HG02678 (cell line): Measurements from ENCODE around the gene CCRL2.

Experiments
- ATAC-seq: cut with Tn5 transposase; IDR thresholded peaks from one replicate; pipeline ENCODE4 v1.9.1; 2021; ENCODE audit warnings: mild to moderate bottlenecking, moderate library complexity; ENCODE audit not compliant: unreplicated experiment

The CCRL2 gene, protein sequence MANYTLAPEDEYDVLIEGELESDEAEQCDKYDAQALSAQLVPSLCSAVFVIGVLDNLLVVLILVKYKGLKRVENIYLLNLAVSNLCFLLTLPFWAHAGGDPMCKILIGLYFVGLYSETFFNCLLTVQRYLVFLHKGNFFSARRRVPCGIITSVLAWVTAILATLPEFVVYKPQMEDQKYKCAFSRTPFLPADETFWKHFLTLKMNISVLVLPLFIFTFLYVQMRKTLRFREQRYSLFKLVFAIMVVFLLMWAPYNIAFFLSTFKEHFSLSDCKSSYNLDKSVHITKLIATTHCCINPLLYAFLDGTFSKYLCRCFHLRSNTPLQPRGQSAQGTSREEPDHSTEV

DNA sequence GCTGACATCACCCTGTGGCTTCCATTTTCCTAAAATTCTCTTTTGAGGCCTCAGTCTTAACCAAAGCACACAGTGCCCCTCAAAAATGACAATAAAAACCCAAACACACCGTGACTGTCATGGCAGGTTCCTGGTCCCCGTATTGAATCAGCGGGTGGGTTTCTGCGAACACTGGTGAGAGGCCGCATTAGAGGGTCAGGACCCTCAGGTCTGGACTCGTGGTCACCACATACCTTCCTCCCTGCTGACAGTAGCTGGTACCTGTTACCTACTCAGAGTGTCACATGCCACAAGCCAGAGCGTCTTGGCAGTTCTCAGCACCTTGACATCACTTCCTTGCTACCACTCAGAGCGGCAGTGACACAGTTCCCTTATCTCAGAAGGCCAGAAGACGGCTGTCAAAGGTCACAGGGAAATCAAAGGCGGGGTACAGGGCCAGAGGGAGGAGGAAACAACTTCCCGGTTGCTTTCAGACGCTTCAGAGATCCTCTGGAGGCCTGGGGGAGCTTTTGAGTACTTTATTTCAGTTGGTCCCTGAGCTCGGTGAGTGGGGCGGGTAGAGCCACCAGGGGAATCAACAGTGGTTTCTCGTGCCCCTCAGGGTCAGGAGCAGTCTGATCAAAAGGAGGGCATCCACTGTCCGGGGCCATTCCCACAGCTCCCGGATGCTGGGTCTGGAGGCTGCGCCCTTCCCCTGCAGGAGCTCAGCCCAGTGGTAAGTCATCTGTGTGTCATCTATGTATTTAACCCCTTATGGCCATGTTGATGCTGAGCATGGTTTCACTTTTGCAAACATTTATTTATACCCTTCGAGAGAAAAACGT, at the start of gene CCRL2, which contains the start of gene CCR5AS:
Gene CCRL2 (plus strand): TSS at position 472 of the 824 bp plus-strand sequence. CDS start 821 bp downstream, outside the sequence.
Gene CCR5AS (minus strand): TSS at position 279 of the 824 bp plus-strand sequence.
- no peak for ATAC-seq

- ATAC-seq, result no peak
Measured at GRCh38 chr3:46358466-46358865, 48.6 kb upstream of the CCRL2 start.

GRCh38 chr3:46359733-46360493, 47.1 kb upstream of the CCRL2 start:
- ATAC-seq, result no peak

- ATAC-seq, result no peak
Measured at GRCh38 chr3:46360907-46361306, 46.2 kb upstream of the CCRL2 start.

DNA sequence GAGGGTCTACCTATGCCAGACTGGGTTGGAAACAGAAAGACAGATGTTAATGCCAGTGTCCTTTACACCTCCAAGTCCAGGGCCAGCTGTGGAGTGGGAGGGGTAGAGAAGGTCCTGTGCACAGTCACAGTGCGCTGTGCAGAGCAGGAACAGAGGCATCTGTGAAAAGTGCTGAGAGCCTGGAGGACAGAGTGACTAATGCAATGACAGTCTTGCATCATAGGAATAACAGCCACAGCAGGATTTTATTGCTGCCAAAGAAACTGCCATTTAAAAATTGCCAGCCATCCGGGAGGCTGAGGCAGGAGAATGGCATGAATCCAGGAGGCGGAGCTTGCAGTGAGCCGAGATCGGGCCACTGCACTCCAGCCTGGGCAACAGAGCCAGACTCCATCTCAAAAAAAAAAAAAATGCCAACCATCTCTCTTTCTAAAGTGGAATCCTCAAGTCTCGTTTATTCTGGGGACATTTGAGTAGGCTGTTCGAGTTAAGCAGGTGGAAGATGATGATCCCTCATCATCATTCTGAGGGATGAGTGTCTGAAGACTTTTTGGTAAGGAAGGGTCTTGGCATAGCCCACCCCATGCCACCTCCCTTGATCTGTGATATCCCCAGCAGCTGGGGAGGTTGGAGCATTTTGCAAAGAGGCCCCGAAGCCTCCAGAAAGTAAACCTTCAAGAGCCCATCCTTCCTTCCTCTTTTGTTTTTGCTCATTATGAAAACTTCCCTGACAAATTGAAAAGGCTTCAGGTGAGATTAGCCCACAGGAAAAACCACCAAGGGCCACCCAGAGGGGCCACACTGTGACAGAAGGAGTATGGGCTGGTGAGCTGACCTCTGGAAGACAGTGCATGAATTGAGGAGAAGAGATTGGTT, 45.4 kb upstream of the CCRL2 start:
- ATAC-seq, result no peak

DNA sequence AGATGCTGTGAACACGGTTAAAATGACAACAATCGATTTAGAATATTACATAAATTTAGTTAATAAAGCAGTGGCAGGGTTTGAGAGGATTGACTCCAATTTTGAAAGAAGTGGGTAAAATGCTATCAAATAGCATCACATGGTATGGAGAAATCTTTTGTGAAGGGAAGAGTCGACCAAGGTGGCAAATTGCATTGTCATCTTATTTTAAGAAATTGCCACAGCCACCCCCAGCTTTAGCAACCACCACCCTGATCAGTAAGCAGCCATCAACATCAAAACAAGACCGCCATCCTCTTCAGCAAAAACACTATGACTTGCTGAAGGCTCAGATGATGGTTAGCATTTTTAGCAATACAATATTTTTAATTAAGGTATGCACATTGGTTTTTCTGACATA, 42.0 kb upstream of the CCRL2 start:
- no peak for ATAC-seq

DNA sequence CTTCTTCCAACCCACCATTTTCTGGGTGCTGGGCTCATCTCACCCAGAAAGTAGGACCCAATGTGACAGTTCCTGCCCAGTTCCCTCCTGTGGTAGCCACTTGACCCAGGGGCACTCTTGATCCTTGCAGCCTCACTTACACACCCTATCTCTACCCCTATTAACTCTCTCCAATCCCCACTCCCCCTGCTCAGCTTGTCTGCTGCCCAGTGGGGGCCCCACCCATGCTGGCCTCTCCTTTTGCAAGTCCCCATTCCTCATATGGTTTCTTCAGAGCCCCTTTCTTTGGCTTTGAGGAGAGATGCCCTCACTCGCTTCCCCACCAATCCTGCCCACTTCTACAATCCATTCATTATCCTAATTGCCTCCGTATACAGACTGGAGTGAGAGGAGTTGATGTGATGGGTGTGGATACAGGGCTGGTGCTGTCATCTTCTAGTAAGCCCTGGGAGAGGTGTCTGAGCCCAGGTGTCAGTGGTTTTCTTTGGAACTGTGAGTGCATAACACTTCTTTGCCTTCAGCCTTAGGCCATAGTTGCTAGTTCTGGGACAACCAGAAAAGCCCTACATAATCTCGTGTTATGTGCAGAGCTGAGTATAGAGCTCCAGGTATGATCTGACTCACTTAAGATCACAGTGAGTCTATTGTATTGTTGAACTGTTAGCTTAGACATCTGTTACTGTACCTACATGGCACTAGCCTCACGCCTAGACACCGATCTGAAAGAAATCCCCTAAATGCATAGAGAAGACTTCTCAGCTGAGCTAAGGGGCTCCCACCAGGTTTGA, 41.1 kb upstream of the CCRL2 start:
- ATAC-seq, result no peak

DNA sequence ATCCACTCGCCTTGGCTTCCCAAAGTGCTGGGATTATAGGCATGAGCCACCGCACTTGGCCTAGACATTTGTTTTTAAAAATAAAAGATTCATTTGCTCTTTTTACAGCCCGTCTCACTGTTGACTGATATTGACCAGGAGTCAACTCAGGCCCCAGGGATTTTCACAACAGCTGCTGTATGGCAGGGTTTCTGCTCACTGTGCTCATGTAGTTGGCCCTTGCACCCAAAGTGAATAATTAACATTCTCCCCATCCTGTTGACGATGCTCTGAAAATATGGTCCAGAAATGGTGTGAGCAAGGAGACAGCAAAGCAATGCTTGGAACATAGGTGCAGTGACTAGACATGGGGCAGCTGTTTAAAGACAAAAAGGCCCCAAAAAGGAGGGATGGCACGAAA, 39.2 kb upstream of the CCRL2 start:
- ATAC-seq, result no peak

GRCh38 chr3:46368569-46368968, 38.5 kb upstream of the CCRL2 start:
- ATAC-seq, result peak; percentile 63

- no peak for ATAC-seq
Measured at GRCh38 chr3:46369151-46369550, 37.9 kb upstream of the CCRL2 start.

DNA sequence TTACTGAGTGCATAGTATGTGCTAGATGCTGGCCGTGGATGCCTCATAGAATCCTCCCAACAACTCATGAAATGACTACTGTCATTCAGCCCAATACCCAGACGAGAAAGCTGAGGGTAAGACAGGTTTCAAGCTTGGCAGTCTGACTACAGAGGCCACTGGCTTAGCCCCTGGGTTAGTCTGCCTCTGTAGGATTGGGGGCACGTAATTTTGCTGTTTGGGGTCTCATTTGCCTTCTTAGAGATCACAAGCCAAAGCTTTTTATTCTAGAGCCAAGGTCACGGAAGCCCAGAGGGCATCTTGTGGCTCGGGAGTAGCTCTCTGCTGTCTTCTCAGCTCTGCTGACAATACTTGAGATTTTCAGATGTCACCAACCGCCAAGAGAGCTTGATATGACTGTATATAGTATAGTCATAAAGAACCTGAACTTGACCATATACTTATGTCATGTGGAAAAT, 37.4 kb upstream of the CCRL2 start:
- ATAC-seq, result peak; percentile 46

DNA sequence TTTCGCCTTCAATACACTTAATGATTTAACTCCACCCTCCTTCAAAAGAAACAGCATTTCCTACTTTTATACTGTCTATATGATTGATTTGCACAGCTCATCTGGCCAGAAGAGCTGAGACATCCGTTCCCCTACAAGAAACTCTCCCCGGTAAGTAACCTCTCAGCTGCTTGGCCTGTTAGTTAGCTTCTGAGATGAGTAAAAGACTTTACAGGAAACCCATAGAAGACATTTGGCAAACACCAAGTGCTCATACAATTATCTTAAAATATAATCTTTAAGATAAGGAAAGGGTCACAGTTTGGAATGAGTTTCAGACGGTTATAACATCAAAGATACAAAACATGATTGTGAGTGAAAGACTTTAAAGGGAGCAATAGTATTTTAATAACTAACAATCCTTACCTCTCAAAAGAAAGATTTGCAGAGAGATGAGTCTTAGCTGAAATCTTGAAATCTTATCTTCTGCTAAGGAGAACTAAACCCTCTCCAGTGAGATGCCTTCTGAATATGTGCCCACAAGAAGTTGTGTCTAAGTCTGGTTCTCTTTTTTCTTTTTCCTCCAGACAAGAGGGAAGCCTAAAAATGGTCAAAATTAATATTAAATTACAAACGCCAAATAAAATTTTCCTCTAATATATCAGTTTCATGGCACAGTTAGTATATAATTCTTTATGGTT, 36.1 kb upstream of the CCRL2 start, which contains the start of gene CCR5:
Gene CCR5 (plus strand): TSS at position 108 of the 680 bp plus-strand sequence. CDS start 1,957 bp downstream, outside the sequence.
- ATAC-seq, result no peak

DNA sequence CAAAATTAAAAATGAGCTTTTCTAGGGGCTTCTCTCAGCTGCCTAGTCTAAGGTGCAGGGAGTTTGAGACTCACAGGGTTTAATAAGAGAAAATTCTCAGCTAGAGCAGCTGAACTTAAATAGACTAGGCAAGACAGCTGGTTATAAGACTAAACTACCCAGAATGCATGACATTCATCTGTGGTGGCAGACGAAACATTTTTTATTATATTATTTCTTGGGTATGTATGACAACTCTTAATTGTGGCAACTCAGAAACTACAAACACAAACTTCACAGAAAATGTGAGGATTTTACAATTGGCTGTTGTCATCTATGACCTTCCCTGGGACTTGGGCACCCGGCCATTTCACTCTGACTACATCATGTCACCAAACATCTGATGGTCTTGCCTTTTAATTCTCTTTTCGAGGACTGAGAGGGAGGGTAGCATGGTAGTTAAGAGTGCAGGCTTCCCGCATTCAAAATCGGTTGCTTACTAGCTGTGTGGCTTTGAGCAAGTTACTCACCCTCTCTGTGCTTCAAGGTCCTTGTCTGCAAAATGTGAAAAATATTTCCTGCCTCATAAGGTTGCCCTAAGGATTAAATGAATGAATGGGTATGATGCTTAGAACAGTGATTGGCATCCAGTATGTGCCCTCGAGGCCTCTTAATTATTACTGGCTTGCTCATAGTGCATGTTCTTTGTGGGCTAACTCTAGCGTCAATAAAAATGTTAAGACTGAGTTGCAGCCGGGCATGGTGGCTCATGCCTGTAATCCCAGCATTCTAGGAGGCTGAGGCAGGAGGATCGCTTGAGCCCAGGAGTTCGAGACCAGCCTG, 35.3 kb upstream of the CCRL2 start:
- ATAC-seq, result no peak

- no peak for ATAC-seq
Measured at GRCh38 chr3:46372492-46373359, 34.3 kb upstream of the CCRL2 start.

DNA sequence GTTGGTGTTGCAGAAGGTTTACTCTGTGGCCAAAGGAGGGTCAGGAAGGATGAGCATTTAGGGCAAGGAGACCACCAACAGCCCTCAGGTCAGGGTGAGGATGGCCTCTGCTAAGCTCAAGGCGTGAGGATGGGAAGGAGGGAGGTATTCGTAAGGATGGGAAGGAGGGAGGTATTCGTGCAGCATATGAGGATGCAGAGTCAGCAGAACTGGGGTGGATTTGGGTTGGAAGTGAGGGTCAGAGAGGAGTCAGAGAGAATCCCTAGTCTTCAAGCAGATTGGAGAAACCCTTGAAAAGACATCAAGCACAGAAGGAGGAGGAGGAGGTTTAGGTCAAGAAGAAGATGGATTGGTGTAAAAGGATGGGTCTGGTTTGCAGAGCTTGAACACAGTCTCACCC, 32.3 kb upstream of the CCRL2 start:
- ATAC-seq, result no peak

- ATAC-seq, result no peak
Measured at GRCh38 chr3:46375218-46375617, 31.8 kb upstream of the CCRL2 start.

- ATAC-seq, result no peak
Measured at GRCh38 chr3:46375814-46376213, 31.2 kb upstream of the CCRL2 start.
